T-cell (primary cell): ENCODE data around the gene CYP26A1. TPM values are rescaled to one million over a fixed set of nuclear protein-coding genes. Genes with fewer than 3 reads are reported as not detected.
A peak's percentile ranks its signal among the peaks of the same experiment; 100 is the strongest.
"Not testable (repeated sequence)": the region's sequence is repeated elsewhere in the genome, so short reads cannot be mapped to it uniquely, and the experiment has no call there.

Source experiments
- ATAC-seq, 4 experiments: fragments of 200-7000 bp in 3 of 4; fragments of 150-1000 bp in 1 of 4; cut with Tn5 transposase; replicated peaks in 1 of 4; 1 replicate in 3 of 4; 2 replicates in 1 of 4; pipeline ENCODE4 v1.10.0; 2021; ENCODE audit warnings: moderate library complexity in 3 of 4, mild to moderate bottlenecking in 2 of 4, moderate number of reproducible peaks in 1 of 4
- CTCF ChIA-PET, 2 donors: fragments of 300-600 bp; sonication (Branson Sonifier 250); formaldehyde crosslinking; loops; one replicate each; lab custom pipeline; 2022; ENCODE audit warnings: antibody characterized with exemption in 2 of 2; lab: Charles Lee
- POLR2A ChIA-PET, 2 donors: fragments of 300-600 bp; sonication (Branson Sonifier 250); formaldehyde crosslinking; loops; one replicate each; lab custom pipeline; 2022; ENCODE audit warnings: antibody characterized with exemption in 2 of 2; lab: Charles Lee
- DNase-seq, 35 experiments: peaks; one replicate each; pipeline versions ENCODE4 v3.0.0 to v3.0.0-alpha.2; 2013 to 2023
- H3K27ac ChIP-seq: one replicate; pipeline ENCODE4 v1.5.1; 2013; ENCODE audit warnings: low read length
- H3K27me3 ChIP-seq, 2 experiments: replicated peaks in 1 of 2; 1 replicate in 1 of 2; 2 replicates in 1 of 2; pipeline versions ENCODE4 v1.6.1 to v1.7.0; 2013; ENCODE audit warnings: low read length in 1 of 2, mixed read lengths in 1 of 2; ENCODE audit not compliant: control insufficient read depth in 2 of 2, insufficient read depth in 2 of 2; ENCODE audit errors: extremely low read depth in 1 of 2
- H3K36me3 ChIP-seq, 2 donors: 1 replicate in 1 of 2; 2 replicates in 1 of 2; pipeline versions ENCODE4 v1.6.1 to v1.7.0; 2013; ENCODE audit warnings: low read length in 1 of 2; ENCODE audit not compliant: control insufficient read depth in 2 of 2, insufficient read depth in 1 of 2; ENCODE audit errors: extremely low read depth in 1 of 2
- H3K4me1 ChIP-seq, 2 experiments: 1 replicate in 1 of 2; 2 replicates in 1 of 2; pipeline versions ENCODE4 v1.6.1 to v1.7.0; 2013; ENCODE audit warnings: low read length in 2 of 2, mixed read lengths in 1 of 2; ENCODE audit not compliant: insufficient read depth in 2 of 2, control insufficient read depth in 1 of 2; ENCODE audit errors: extremely low read depth in 1 of 2
- H3K4me3 ChIP-seq, 2 donors: 1 replicate in 1 of 2; 2 replicates in 1 of 2; pipeline versions ENCODE4 v1.5.1 to v1.7.0; 2013; ENCODE audit warnings: mild to moderate bottlenecking in 2 of 2, low read length in 1 of 2, moderate library complexity in 1 of 2; ENCODE audit not compliant: control insufficient read depth in 1 of 2; ENCODE audit errors: extremely low read depth in 1 of 2
- H3K9me3 ChIP-seq: 2 replicates; pipeline ENCODE4 v1.7.0; 2013
- H3K27ac Mint-ChIP-seq, 2 donors: one replicate each; pipeline ENCODE4 v1.8.0; 2020 to 2021; ENCODE audit warnings: mild to moderate bottlenecking in 2 of 2, mixed read lengths in 2 of 2
- H3K27me3 Mint-ChIP-seq, 2 donors: one replicate each; pipeline ENCODE4 v1.8.0; 2021 to 2022; ENCODE audit warnings: mixed read lengths in 2 of 2
- H3K36me3 Mint-ChIP-seq: one replicate; pipeline ENCODE4 v1.8.0; 2021; ENCODE audit warnings: mixed read lengths
- H3K4me1 Mint-ChIP-seq, 3 donors: one replicate each; pipeline ENCODE4 v1.8.0; 2020 to 2022; ENCODE audit warnings: mixed read lengths in 3 of 3, mild to moderate bottlenecking in 1 of 3
- H3K4me3 Mint-ChIP-seq, 3 donors: one replicate each; pipeline ENCODE4 v1.8.0; 2020 to 2022; ENCODE audit warnings: mild to moderate bottlenecking in 3 of 3, mixed read lengths in 3 of 3, moderate library complexity in 3 of 3
- H3K9me3 Mint-ChIP-seq, 3 donors: one replicate each; pipeline ENCODE4 v1.8.0; 2020 to 2022; ENCODE audit warnings: mixed read lengths in 3 of 3
- WGBS: methylation state at CpG from one replicate; pipeline ENCODE4 v1.1.5; 2013; ENCODE audit warnings: missing lambda C conversion rate; ENCODE audit not compliant: insufficient coverage; 5-methylcytosine and 5-hydroxymethylcytosine counted together
- total RNA-seq, 35 experiments: library from RNA in 6 of 35; stranded (reverse) in 6 of 35; fragments of 120-200 nt in 1 of 35; gene quantifications; one replicate each; pipeline versions ENCODE4 v1.2.1 to v1.2.4 and lab custom pipeline; 2013 to 2026

Gene CYP26A1
- total RNA-seq, 5 donors from 2014 or later (not counting 1 experiment from before 2014, with no cell fraction given) = not detected

GRCh38 chr10:93101148-93101547 lies 27.5 kb downstream of the CYP26A1 start:
- WGBS = 100% methylated on average over 2 of the region's 3 CpGs
- H3K4me1 Mint-ChIP-seq = not testable (repeated sequence)

DNA sequence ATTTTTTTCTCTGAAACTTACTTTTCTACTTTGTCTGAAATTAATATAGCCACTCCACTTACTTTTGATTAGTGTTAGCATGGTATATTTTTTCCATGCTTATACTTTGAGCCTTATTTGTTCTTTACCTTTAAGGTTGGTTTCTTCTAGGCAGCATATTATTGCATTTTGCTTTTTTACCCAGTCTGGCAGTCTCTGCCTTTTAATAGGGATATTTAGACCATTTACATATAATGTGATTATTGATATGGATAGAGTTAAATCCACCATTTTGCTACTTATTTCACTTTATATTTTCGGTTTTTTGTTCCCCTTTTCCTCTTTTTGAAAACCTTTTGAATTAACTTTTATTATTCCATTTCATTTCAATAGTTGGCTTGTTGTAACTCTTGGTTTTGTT lies 30.3 kb downstream of the CYP26A1 start:
- H3K4me1 ChIP-seq = no peaks in the 10 kb centered on the region
- no peak overlapping the region for H3K4me3 ChIP-seq
- H3K27me3 Mint-ChIP-seq = peaks cover 0 to 1% of the 10 kb centered on the region in 2 donors
- H3K27ac Mint-ChIP-seq = no peak overlapping the region
- H3K4me1 Mint-ChIP-seq = no peaks in the 10 kb centered on the region
- POLR2A ChIA-PET = no interaction called here
- no peak overlapping the region for H3K4me3 Mint-ChIP-seq
- no peaks in the 10 kb centered on the region for H3K9me3 ChIP-seq
- H3K27ac ChIP-seq = no peak overlapping the region
- CTCF ChIA-PET = interaction anchor here in 1 of 2 donors (0.6 kb wide), 1 partner anchor 23 kb away, joined by 3 read pairs; no protein-coding TSS in a partner anchor
- H3K36me3 Mint-ChIP-seq = no peaks in the 10 kb centered on the region
- ATAC-seq (no peak), DNase-seq (no peak)
- H3K36me3 ChIP-seq = no peaks in the 10 kb centered on the region
- H3K9me3 Mint-ChIP-seq = peaks cover 0 to 7% (median 2%) of the 10 kb centered on the region in 3 donors
- no peaks in the 10 kb centered on the region for H3K27me3 ChIP-seq
- WGBS = no CpG with 5 or more reads among the region's 1 CpG

More at GRCh38 chr10:93101148-93101547, 27.5 kb downstream of the CYP26A1 start:
- H3K27ac ChIP-seq, POLR2A ChIA-PET, H3K9me3 ChIP-seq, H3K9me3 Mint-ChIP-seq, DNase-seq, H3K27ac Mint-ChIP-seq, H3K4me3 ChIP-seq, H3K36me3 ChIP-seq, ATAC-seq, H3K36me3 Mint-ChIP-seq, H3K4me1 ChIP-seq, H3K4me3 Mint-ChIP-seq, H3K27me3 ChIP-seq, H3K27me3 Mint-ChIP-seq: not testable (repeated sequence)
- CTCF ChIA-PET = interaction anchor here in 1 of 2 donors (1.5 kb wide), 1 partner anchor 14 kb away, joined by 3 read pairs; no protein-coding TSS in a partner anchor

- Mint-ChIP-seq H3K4me3 (no peak overlapping the region), H3K27me3 (peaks cover 3 to 7% of the 10 kb centered on the region in 2 donors), H3K9me3 (peaks cover 0 to 7% (median 2%) of the 10 kb centered on the region in 3 donors), H3K36me3 (no peaks in the 10 kb centered on the region), H3K27ac (no peak overlapping the region), H3K4me1 (no peaks in the 10 kb centered on the region)
- ATAC-seq = no peak
- no peaks in the 10 kb centered on the region for H3K4me1 ChIP-seq
- H3K4me3 ChIP-seq = no peak overlapping the region
- POLR2A ChIA-PET = no interaction called here
- WGBS = 74% methylated on average over 2 of the region's 2 CpGs
- no peak overlapping the region for H3K27ac ChIP-seq
- no peaks in the 10 kb centered on the region for H3K9me3 ChIP-seq
- H3K36me3 ChIP-seq = no peaks in the 10 kb centered on the region
- no peaks in the 10 kb centered on the region for H3K27me3 ChIP-seq
- CTCF ChIA-PET = no interaction called here
- no peak for DNase-seq
Measured at GRCh38 chr10:93106631-93107072, 33.0 kb downstream of the CYP26A1 start.

DNA sequence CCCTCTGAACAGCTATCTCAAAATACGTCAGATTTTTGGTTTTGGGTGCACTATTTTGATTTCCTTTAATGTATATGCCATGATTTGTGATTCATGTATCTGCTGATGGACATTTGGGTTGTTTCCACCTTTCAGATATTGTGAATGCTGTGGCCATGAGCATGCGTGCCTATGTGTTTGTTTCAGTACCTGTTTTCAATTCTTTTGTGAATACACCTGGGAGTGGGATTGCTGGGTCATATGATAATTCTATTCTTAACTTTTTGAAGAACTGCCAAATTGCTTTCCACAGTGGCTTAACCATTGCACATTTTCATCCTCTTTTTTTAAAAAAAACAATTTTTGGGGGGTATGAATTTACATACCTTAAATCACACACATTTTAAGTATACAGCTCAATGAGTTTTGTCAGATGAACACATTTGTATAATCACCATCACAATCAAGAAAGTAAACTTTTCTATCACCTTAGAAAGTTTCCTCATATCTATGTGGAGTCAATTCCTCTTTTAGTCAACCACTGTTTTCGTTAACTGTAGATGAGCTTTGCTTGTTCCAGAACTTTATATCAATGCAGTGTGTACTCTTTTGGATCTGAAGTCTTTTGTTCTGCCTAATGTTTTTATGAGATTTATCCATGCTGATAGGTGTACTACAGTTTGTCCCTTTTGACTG lies 36.9 kb downstream of the CYP26A1 start:
- Histone ChIP-seq H3K27me3 (no peaks in the 10 kb centered on the region), H3K4me1 (peaks cover 5% of the 10 kb centered on the region in 2 experiments), H3K4me3 (no peak overlapping the region), H3K27ac (no peak overlapping the region), H3K9me3 (no peaks in the 10 kb centered on the region), H3K36me3 (no peaks in the 10 kb centered on the region)
- H3K4me3 Mint-ChIP-seq = no peak overlapping the region
- POLR2A ChIA-PET = interaction anchor here in 1 of 2 donors (0.6 kb wide), 1 partner anchor 417 kb away, joined by 3 read pairs; no protein-coding TSS in a partner anchor
- DNase-seq (no peak), ATAC-seq (no peak)
- peaks cover 11 to 17% of the 10 kb centered on the region in 2 donors for H3K27me3 Mint-ChIP-seq
- no peak overlapping the region for H3K27ac Mint-ChIP-seq
- H3K36me3 Mint-ChIP-seq = no peaks in the 10 kb centered on the region
- no CpG with 5 or more reads among the region's 3 CpGs for WGBS
- CTCF ChIA-PET = no interaction called here
- no peaks in the 10 kb centered on the region for H3K9me3 Mint-ChIP-seq
- H3K4me1 Mint-ChIP-seq = peaks cover 4 to 9% (median 5%) of the 10 kb centered on the region in 3 donors

DNA sequence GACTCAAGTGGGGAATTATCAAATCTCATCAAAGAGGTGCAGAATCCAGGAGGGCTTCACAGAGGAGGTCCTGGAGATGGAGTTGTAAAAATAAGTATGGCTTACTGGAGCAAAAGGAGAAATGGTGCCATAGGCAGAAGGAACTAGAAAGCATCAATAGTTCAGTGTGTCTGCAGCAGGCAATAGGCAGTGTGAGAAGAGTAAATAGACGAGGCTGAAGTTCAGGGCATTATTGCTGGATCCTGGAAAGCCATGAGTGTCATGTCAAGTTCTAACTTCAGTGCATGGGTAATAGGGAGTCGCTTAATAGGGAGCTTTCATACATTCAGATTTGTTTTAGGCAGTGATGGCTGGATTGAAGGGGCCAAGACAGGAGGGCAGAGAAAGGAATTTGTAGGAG lies 39.3 kb downstream of the CYP26A1 start:
- Histone ChIP-seq H3K36me3 (no peaks in the 10 kb centered on the region), H3K27me3 (no peaks in the 10 kb centered on the region), H3K4me3 (no peak overlapping the region), H3K9me3 (no peaks in the 10 kb centered on the region), H3K27ac (no peak overlapping the region), H3K4me1 (peaks cover 7 to 15% of the 10 kb centered on the region in 2 experiments)
- Mint-ChIP-seq H3K4me1 (peaks cover 13 to 18% (median 15%) of the 10 kb centered on the region in 3 donors), H3K27me3 (peaks cover 11 to 17% of the 10 kb centered on the region in 2 donors), H3K27ac (no peak overlapping the region), H3K4me3 (no peak overlapping the region), H3K36me3 (no peaks in the 10 kb centered on the region), H3K9me3 (no peaks in the 10 kb centered on the region)
- POLR2A ChIA-PET = no interaction called here
- ATAC-seq (no peak), DNase-seq (no peak)
- CTCF ChIA-PET = no interaction called here
- WGBS = 73% methylated on average over 2 of the region's 2 CpGs

- Histone ChIP-seq H3K27me3 (no peaks in the 10 kb centered on the region), H3K9me3 (no peaks in the 10 kb centered on the region), H3K36me3 (no peaks in the 10 kb centered on the region), H3K27ac (peak overlapping the region; percentile 45), H3K4me3 (no peak overlapping the region), H3K4me1 (peaks cover 7 to 15% of the 10 kb centered on the region in 2 experiments)
- CTCF ChIA-PET = interaction anchor here (0.5 to 1.6 kb wide), 15 partner anchors 11 to 1024 kb away, joined by 3 to 7 read pairs (median 3); no protein-coding TSS in a partner anchor
- POLR2A ChIA-PET = no interaction called here
- no peaks in the 10 kb centered on the region for H3K36me3 Mint-ChIP-seq
- H3K4me3 Mint-ChIP-seq = peak overlapping the region in 1 of 3 donors; percentile 22
- peaks cover 13 to 22% (median 15%) of the 10 kb centered on the region in 3 donors for H3K4me1 Mint-ChIP-seq
- peak overlapping the region; percentile 47 to 58 for H3K27ac Mint-ChIP-seq
- ATAC-seq (peak; percentile 68 to 77 (median 76)), DNase-seq (peak; percentile 25 to 80 (median 61))
- WGBS = no CpG with 5 or more reads among the region's 4 CpGs
- peaks cover 11 to 14% of the 10 kb centered on the region in 2 donors for H3K27me3 Mint-ChIP-seq
- H3K9me3 Mint-ChIP-seq = no peaks in the 10 kb centered on the region
Measured at GRCh38 chr10:93115661-93116383, 42.1 kb downstream of the CYP26A1 start.
